Neuron (in vitro differentiated cells): ENCODE data around the gene KCNJ6.
"Not testable (repeated sequence)": the region's sequence is repeated elsewhere in the genome, so short reads cannot be mapped to it uniquely, and the experiment has no call there.

Source experiments
- H2AFZ ChIP-seq: one replicate; pipeline ENCODE4 v1.6.1; 2013; ENCODE audit warnings: low read depth, mild to moderate bottlenecking, inconsistent platforms, low read length, moderate library complexity
- H3K27me3 ChIP-seq: one replicate; pipeline ENCODE4 v1.6.1; 2013; ENCODE audit warnings: low read length; ENCODE audit not compliant: insufficient read depth
- H3K36me3 ChIP-seq: one replicate; pipeline ENCODE4 v1.6.1; 2013; ENCODE audit warnings: low read length; ENCODE audit not compliant: insufficient read depth
- H3K4me1 ChIP-seq: one replicate; pipeline ENCODE4 v1.6.1; 2013; ENCODE audit warnings: low read length; ENCODE audit not compliant: insufficient read depth
- H3K4me3 ChIP-seq: 2 replicates; pipeline ENCODE4 v1.5.1; 2013; ENCODE audit warnings: mild to moderate bottlenecking, low read length, moderate library complexity
- H3K9me3 ChIP-seq: one replicate; pipeline ENCODE4 v1.6.1; 2013; ENCODE audit warnings: low read length

The KCNJ6 gene

GRCh38 chr21:37615962-37616361, 300.3 kb downstream of the KCNJ6 start:
- H3K27me3 ChIP-seq: no peaks in the 10 kb centered on the region
- no peak overlapping the region for H3K4me3 ChIP-seq
- no peaks in the 10 kb centered on the region for H3K36me3 ChIP-seq
- no peak overlapping the region for H2AFZ ChIP-seq
- no peaks in the 10 kb centered on the region for H3K4me1 ChIP-seq
- H3K9me3 ChIP-seq: peaks cover 2% of the 10 kb centered on the region

GRCh38 chr21:37614351-37614875, 301.8 kb downstream of the KCNJ6 start:
- Histone ChIP-seq H3K4me1 (no peaks in the 10 kb centered on the region), H3K36me3 (no peaks in the 10 kb centered on the region), H2AFZ (no peak overlapping the region), H3K9me3 (peaks cover 2% of the 10 kb centered on the region), H3K27me3 (no peaks in the 10 kb centered on the region), H3K4me3 (no peak overlapping the region)

GRCh38 chr21:37607081-37607480, 309.2 kb downstream of the KCNJ6 start:
- no peaks in the 10 kb centered on the region for H3K4me1 ChIP-seq
- H3K9me3 ChIP-seq: no peaks in the 10 kb centered on the region

GRCh38 chr21:37606549-37606948, 309.7 kb downstream of the KCNJ6 start:
- Histone ChIP-seq H2AFZ (no peak overlapping the region), H3K36me3 (no peaks in the 10 kb centered on the region), H3K4me1 (no peaks in the 10 kb centered on the region), H3K27me3 (no peaks in the 10 kb centered on the region), H3K9me3 (no peaks in the 10 kb centered on the region), H3K4me3 (no peak overlapping the region)

More at GRCh38 chr21:37607081-37607480, 309.2 kb downstream of the KCNJ6 start:
- Histone ChIP-seq H2AFZ (no peak overlapping the region), H3K27me3 (no peaks in the 10 kb centered on the region), H3K4me3 (no peak overlapping the region), H3K36me3 (no peaks in the 10 kb centered on the region)

- no peaks in the 10 kb centered on the region for H3K36me3 ChIP-seq
- no peaks in the 10 kb centered on the region for H3K27me3 ChIP-seq
- no peak overlapping the region for H2AFZ ChIP-seq
- no peaks in the 10 kb centered on the region for H3K9me3 ChIP-seq
- no peaks in the 10 kb centered on the region for H3K4me1 ChIP-seq
- no peak overlapping the region for H3K4me3 ChIP-seq
Observed at GRCh38 chr21:37605006-37605405, 311.3 kb downstream of the KCNJ6 start.

- Histone ChIP-seq H3K9me3 (no peaks in the 10 kb centered on the region), H3K4me3 (no peak overlapping the region), H3K27me3 (no peaks in the 10 kb centered on the region), H3K4me1 (no peaks in the 10 kb centered on the region), H3K36me3 (no peaks in the 10 kb centered on the region), H2AFZ (no peak overlapping the region)
Observed at GRCh38 chr21:37603129-37603528, 313.1 kb downstream of the KCNJ6 start.

GRCh38 chr21:37601915-37602314, 314.3 kb downstream of the KCNJ6 start:
- H3K9me3 ChIP-seq: no peaks in the 10 kb centered on the region
- H3K4me3 ChIP-seq: no peak overlapping the region
- no peaks in the 10 kb centered on the region for H3K27me3 ChIP-seq
- no peaks in the 10 kb centered on the region for H3K4me1 ChIP-seq
- H3K36me3 ChIP-seq: no peaks in the 10 kb centered on the region
- H2AFZ ChIP-seq: no peak overlapping the region

GRCh38 chr21:37601027-37601426, 315.2 kb downstream of the KCNJ6 start:
- no peak overlapping the region for H2AFZ ChIP-seq
- H3K4me3 ChIP-seq: no peak overlapping the region
- H3K4me1 ChIP-seq: no peaks in the 10 kb centered on the region
- H3K9me3 ChIP-seq: no peaks in the 10 kb centered on the region
- no peaks in the 10 kb centered on the region for H3K36me3 ChIP-seq
- H3K27me3 ChIP-seq: no peaks in the 10 kb centered on the region

- Histone ChIP-seq H3K9me3 (peaks cover 2% of the 10 kb centered on the region), H3K27me3 (no peaks in the 10 kb centered on the region), H2AFZ (no peak overlapping the region), H3K36me3 (no peaks in the 10 kb centered on the region), H3K4me1 (no peaks in the 10 kb centered on the region), H3K4me3 (no peak overlapping the region)
Observed at GRCh38 chr21:37595944-37596343, 320.3 kb downstream of the KCNJ6 start.

GRCh38 chr21:37594472-37594951, 321.7 kb downstream of the KCNJ6 start:
- Histone ChIP-seq H3K27me3 (no peaks in the 10 kb centered on the region), H3K36me3 (no peaks in the 10 kb centered on the region), H3K4me1 (no peaks in the 10 kb centered on the region), H3K4me3 (no peak overlapping the region), H2AFZ (no peak overlapping the region), H3K9me3 (peaks cover 2% of the 10 kb centered on the region)

- Histone ChIP-seq H3K4me1 (no peaks in the 10 kb centered on the region), H3K27me3 (no peaks in the 10 kb centered on the region), H3K9me3 (peaks cover 2% of the 10 kb centered on the region), H2AFZ (no peak overlapping the region), H3K4me3 (no peak overlapping the region), H3K36me3 (no peaks in the 10 kb centered on the region)
Observed at GRCh38 chr21:37593740-37594471, 322.4 kb downstream of the KCNJ6 start.

GRCh38 chr21:37593015-37593414, 323.2 kb downstream of the KCNJ6 start:
- Histone ChIP-seq H3K36me3 (no peaks in the 10 kb centered on the region), H3K27me3 (no peaks in the 10 kb centered on the region), H3K9me3 (peaks cover 2% of the 10 kb centered on the region), H3K4me1 (no peaks in the 10 kb centered on the region), H2AFZ (no peak overlapping the region), H3K4me3 (no peak overlapping the region)

- H3K4me1 ChIP-seq: no peaks in the 10 kb centered on the region
- H3K9me3 ChIP-seq: peaks cover 2% of the 10 kb centered on the region
- H3K4me3 ChIP-seq: no peak overlapping the region
- H3K36me3 ChIP-seq: no peaks in the 10 kb centered on the region
- no peak overlapping the region for H2AFZ ChIP-seq
- no peaks in the 10 kb centered on the region for H3K27me3 ChIP-seq
Observed at GRCh38 chr21:37592496-37592895, 323.8 kb downstream of the KCNJ6 start.

- not testable (repeated sequence) for H3K4me3 ChIP-seq, H2AFZ ChIP-seq, H3K9me3 ChIP-seq, H3K36me3 ChIP-seq, H3K27me3 ChIP-seq, H3K4me1 ChIP-seq
Observed at GRCh38 chr21:37591994-37592393, 324.3 kb downstream of the KCNJ6 start.
